Liver (tissue), 9 donors: Measurements from ENCODE around the gene NSF. TPM values are rescaled to one million over a fixed set of nuclear protein-coding genes. Genes with fewer than 3 reads are reported as not detected.

Experiments used
- DNase-seq: peaks from one replicate; pipeline ENCODE4 v3.0.0-alpha.2; 2017; ENCODE audit warnings: low spot score
- H3K27ac ChIP-seq, 2 donors: one replicate each; pipeline ENCODE4 v1.7.0; 2013; ENCODE audit warnings: inconsistent platforms in 2 of 2, low read length in 2 of 2, control low read depth in 1 of 2, low read depth in 1 of 2, mild to moderate bottlenecking in 1 of 2
- H3K27me3 ChIP-seq, 4 donors: one replicate each; pipeline versions ENCODE4 v1.6.1 to v1.7.0; 2013; ENCODE audit warnings: low read length in 3 of 4, inconsistent platforms in 1 of 4, mild to moderate bottlenecking in 1 of 4, moderate library complexity in 1 of 4; ENCODE audit not compliant: control insufficient read depth in 4 of 4, insufficient read depth in 4 of 4
- H3K36me3 ChIP-seq, 4 donors: one replicate each; pipeline versions ENCODE4 v1.6.1 to v1.7.0; 2013; ENCODE audit warnings: low read length in 3 of 4, mild to moderate bottlenecking in 3 of 4, low read depth in 1 of 4, moderate library complexity in 1 of 4; ENCODE audit not compliant: control insufficient read depth in 4 of 4, insufficient read depth in 3 of 4
- H3K4me1 ChIP-seq, 4 donors: one replicate each; pipeline versions ENCODE4 v1.6.1 to v1.7.0; 2013; ENCODE audit warnings: low read length in 3 of 4, mild to moderate bottlenecking in 3 of 4, moderate library complexity in 1 of 4; ENCODE audit not compliant: control insufficient read depth in 4 of 4, insufficient read depth in 4 of 4
- H3K4me3 ChIP-seq, 3 donors: one replicate each; pipeline versions ENCODE4 v1.6.1 to v1.7.0; 2013; ENCODE audit warnings: low read length in 3 of 3, control low read depth in 1 of 3, low read depth in 1 of 3, mild to moderate bottlenecking in 1 of 3
- H3K9ac ChIP-seq, 2 donors: one replicate each; pipeline ENCODE4 v1.7.0; 2013; ENCODE audit warnings: low read length in 2 of 2, mild to moderate bottlenecking in 2 of 2, moderate library complexity in 2 of 2, control low read depth in 1 of 2, low read depth in 1 of 2
- H3K9me3 ChIP-seq, 4 donors: one replicate each; pipeline versions ENCODE4 v1.6.1 to v1.7.0; 2013; ENCODE audit warnings: low read length in 3 of 4; ENCODE audit not compliant: control insufficient read depth in 4 of 4
- FOXA2 ChIP-seq: IDR thresholded peaks from 2 replicates; pipeline ENCODE4 v1.6.1; 2016; ENCODE audit warnings: antibody characterized with exemption
- HNF4A ChIP-seq, 2 donors: conservative IDR thresholded peaks; 2 replicates each; pipeline ENCODE4 v1.6.1; 2016; ENCODE audit warnings: antibody characterized with exemption in 2 of 2, mild to moderate bottlenecking in 2 of 2
- JUND ChIP-seq, 2 donors: IDR thresholded peaks; 2 replicates each; pipeline ENCODE4 v1.6.1; 2016; ENCODE audit warnings: antibody characterized with exemption in 2 of 2
- MAX ChIP-seq: IDR thresholded peaks from 2 replicates; pipeline ENCODE4 v1.6.1; 2016; ENCODE audit warnings: antibody characterized with exemption
- NR2F2 ChIP-seq: IDR thresholded peaks from 2 replicates; pipeline ENCODE4 v1.6.1; 2016; ENCODE audit warnings: antibody characterized with exemption
- REST ChIP-seq: IDR thresholded peaks from 2 replicates; pipeline ENCODE4 v1.6.1; 2016; ENCODE audit warnings: antibody characterized with exemption, mild to moderate bottlenecking
- RXRA ChIP-seq, 2 donors: IDR thresholded peaks; 2 replicates each; pipeline ENCODE4 v1.6.1; 2017 to 2018; ENCODE audit warnings: antibody characterized with exemption in 2 of 2, mild to moderate bottlenecking in 1 of 2
- WGBS: extraction: QIAGEN DNeasy Blood & Tissue Kit; methylation state at CpG from one replicate; pipeline ENCODE4 v1.1.7; 2013; 5-methylcytosine and 5-hydroxymethylcytosine counted together
- polyA plus RNA-seq, 2 donors: library from polyadenylated mRNA; stranded (reverse) in 1 of 2; unstranded in 1 of 2; fragments of 200-250 nt in 1 of 2; fragments of >200 nt in 1 of 2; fragmentation: Nextera tagmentation in 1 of 2; extraction: Ambion mirVana in 1 of 2; gene quantifications; one replicate each; pipeline versions ENCODE4 v1.2.1 to v1.2.3, GENCODE V29; 2013 to 2015
- total RNA-seq, 2 donors: library from RNA; depleted of rRNA; stranded (reverse); fragments of >200 nt; gene quantifications; one replicate each; pipeline ENCODE4 v1.2.3, GENCODE V29; 2014
- donor health status: healthy.
- donor health status: healthy.
- donor health status: healthy.
- donor health status: healthy.
- donor health status: healthy.

Gene NSF
- total and polyA plus RNA-seq, 4 donors = 7.5 to 24.0 (median 15.4) TPM

- TF ChIP-seq NR2F2 = no peak
- TF ChIP-seq REST = no peak
- TF ChIP-seq MAX = no peak
- TF ChIP-seq HNF4A (conservative IDR thresholded peaks at IDR 0.05) = no peak
- TF ChIP-seq JUND (IDR thresholded peaks at IDR 0.05) = no peak
- no peaks in the 10 kb centered on the region for H3K4me1 ChIP-seq
- no peaks in the 10 kb centered on the region for H3K36me3 ChIP-seq
- no peaks in the 10 kb centered on the region for H3K9me3 ChIP-seq
- H3K27me3 ChIP-seq = no peaks in the 10 kb centered on the region
- no peak for DNase-seq
- no peak overlapping the region for H3K4me3 ChIP-seq
- 95% methylated on average over 5 of the region's 5 CpGs for WGBS
- no peak overlapping the region for H3K27ac ChIP-seq
- H3K9ac ChIP-seq = no peak overlapping the region
Observed at GRCh38 chr17:46803544-46803943, 213.1 kb downstream of the NSF start.

- H3K27ac ChIP-seq = no peak overlapping the region
- TF ChIP-seq REST (no peak), RXRA (IDR thresholded peaks at IDR 0.05) (no peak), FOXA2 (no peak), HNF4A (conservative IDR thresholded peaks at IDR 0.05) (no peak)
- WGBS = 94% methylated on average over 6 of the region's 6 CpGs
- no peak for DNase-seq
- no peak overlapping the region for H3K9ac ChIP-seq
- H3K4me1 ChIP-seq = no peaks in the 10 kb centered on the region
- H3K4me3 ChIP-seq = no peak overlapping the region
- H3K27me3 ChIP-seq = no peaks in the 10 kb centered on the region
- H3K9me3 ChIP-seq = no peaks in the 10 kb centered on the region
- H3K36me3 ChIP-seq = no peaks in the 10 kb centered on the region
Observed at GRCh38 chr17:46805771-46806170, 215.3 kb downstream of the NSF start.

Other genes with a start within 250 kb of the NSF start
- 1 to 10 TPM; 1.9 to 6.7 TPM for gene ARL17B, start 228.9 kb upstream of the NSF start, total RNA-seq
- gene ARL17B, start 228.9 kb upstream of the NSF start, polyA plus RNA-seq = 1 to 10 TPM; 3.0 to 8.7 TPM
- 1 to 10 TPM; 2.2 to 5.7 TPM for gene LRRC37A2, start 78.2 kb upstream of the NSF start, total RNA-seq
- gene LRRC37A2, start 78.2 kb upstream of the NSF start, polyA plus RNA-seq = 1 to 10 TPM in 1 of 2 donors, under 1 TPM in 1; 0.67 to 5.0 TPM
- 1 to 10 TPM; 4.8 to 6.1 TPM for gene ARL17A, start 11.0 kb upstream of the NSF start, total RNA-seq
- gene ARL17A, start 11.0 kb upstream of the NSF start, polyA plus RNA-seq = 1 to 10 TPM; 1.2 to 7.8 TPM
- 1 to 10 TPM in 1 of 2 donors, under 1 TPM in 1; 0.19 to 4.3 TPM for gene WNT3, start 228.0 kb downstream of the NSF start, total RNA-seq
- gene WNT3, start 228.0 kb downstream of the NSF start, polyA plus RNA-seq = 1 to 10 TPM; 2.1 to 3.3 TPM